Epithelial cell of esophagus (primary cell): ENCODE measurements around the gene WNT16.
"Not testable (repeated sequence)": the region's sequence is repeated elsewhere in the genome, so short reads cannot be mapped to it uniquely, and the experiment has no call there.

Experiments used
- DNase-seq: peaks from one replicate; pipeline ENCODE4 v3.0.0; 2010; ENCODE audit warnings: low read depth
- H3K4me3 ChIP-seq: 2 replicates; pipeline ENCODE4 v1.5.1; 2011; ENCODE audit warnings: mild to moderate bottlenecking, low read length, control low read depth
- CTCF ChIP-seq: IDR thresholded peaks from 2 replicates; pipeline ENCODE4 v1.5.1; 2011; ENCODE audit warnings: low read depth, mild to moderate bottlenecking, low read length, control low read depth, inconsistent platforms; ENCODE audit not compliant: insufficient read depth; ENCODE audit errors: missing control alignments

WNT16 gene

DNA sequence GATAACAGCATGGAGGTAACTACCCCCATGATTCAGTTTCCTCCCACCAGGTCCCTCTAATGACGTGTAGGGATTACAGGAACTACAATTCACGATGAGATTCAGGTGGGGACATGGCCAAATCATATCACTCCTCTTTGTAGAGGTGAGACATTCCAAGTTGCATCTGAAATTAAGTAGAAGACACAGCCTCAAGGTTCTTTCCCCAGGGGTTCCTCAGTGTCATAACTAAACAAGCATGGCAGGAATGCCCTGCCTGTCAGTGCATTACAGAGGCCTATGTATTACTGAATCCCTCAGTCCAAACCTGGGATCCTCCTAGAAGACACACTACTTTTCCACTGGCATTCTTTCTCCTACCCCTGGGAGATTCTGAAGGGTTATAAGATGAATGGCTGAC lies 42.6 kb upstream of the WNT16 start:
- DNase-seq: no peak
- no peak for TF ChIP-seq CTCF
- H3K4me3 ChIP-seq: no peak overlapping the region

DNA sequence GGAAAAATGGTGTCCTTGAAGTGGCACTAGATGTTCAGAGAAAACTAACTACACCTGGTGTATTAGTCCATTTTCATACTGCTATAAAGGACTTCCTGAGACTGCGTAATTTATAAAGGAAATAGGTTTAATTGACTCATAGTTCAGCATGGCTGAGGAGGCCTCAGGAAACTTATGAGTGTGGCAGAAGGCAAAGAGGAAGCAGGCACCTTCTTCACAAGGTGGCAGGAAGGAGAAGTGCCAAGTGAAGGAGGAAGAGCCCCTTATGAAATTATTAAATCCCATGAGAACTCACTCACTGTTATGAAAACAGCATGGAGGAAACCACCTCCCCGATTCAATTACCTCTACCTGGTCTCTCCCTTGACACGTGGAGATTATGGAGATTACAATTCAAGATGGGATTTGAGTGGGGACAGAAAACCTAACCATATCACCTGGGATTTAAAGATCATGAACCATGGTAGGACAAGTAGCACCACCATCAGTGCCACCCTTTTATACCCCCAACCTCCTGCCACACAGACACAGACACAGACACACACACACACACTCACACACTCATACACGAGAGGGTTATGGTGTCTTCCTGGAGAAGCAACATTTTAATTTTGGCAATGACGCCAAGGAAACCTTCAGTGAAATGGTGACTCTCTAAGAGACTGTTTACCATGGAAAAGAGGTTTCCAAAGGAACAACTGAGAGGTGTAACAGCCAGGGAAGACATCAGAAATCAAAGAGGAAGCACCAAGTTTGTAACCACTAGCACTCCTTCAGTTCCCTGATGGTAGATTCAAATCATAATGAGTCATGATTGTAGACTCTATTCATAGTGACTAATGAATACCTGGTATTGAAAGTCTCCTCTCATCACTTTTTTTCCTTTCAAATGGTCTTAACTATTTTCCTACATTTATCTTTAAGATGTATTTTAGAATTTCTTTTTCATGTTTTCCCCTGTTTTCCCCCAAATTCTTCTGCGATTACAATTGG lies 41.8 kb upstream of the WNT16 start:
- DNase-seq: peak; percentile 51
- TF ChIP-seq CTCF: no peak
- H3K4me3 ChIP-seq: no peak overlapping the region

DNA sequence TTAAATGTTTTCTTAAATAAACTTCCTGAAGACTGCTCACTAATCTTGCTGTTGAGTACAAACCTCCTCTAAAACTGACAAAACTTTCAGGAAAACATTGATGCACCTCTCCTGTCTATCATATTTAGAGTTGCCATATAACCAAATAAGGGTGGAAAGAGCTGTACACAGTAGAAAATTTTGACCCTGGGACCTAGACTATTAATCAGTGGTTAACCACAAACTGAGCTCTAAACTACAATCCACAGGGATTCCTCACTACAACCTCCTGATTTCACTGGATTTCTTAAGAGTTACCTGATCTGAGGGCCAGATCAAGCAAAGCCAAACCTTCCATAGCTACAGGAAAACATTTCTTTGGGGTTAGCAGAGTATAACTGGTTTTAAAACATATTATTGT lies 39.9 kb upstream of the WNT16 start:
- no peak overlapping the region for H3K4me3 ChIP-seq
- peak; percentile 44 for DNase-seq
- TF ChIP-seq CTCF: no peak

DNA sequence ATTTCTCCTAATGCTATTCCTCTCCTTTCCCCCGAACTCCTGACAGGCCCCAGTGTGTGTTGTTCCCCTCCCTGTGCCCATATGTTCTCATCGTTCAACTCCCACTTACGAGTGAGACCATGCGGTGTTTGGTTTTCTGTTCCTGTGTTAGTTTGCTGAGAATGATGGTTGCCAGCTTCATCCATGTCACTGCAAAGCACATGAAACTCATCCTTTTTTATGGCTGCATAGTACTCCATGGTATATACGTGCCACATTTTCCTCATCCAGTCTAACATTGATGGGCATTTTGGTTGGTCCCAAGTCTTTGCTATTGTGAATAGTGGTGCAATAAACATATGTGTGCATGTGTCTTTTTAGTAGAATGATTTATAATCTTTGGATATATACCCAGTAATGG lies 38.9 kb upstream of the WNT16 start:
- not testable (repeated sequence) for H3K4me3 ChIP-seq, DNase-seq

GRCh38 chr7:121294448-121294992 lies 34.3 kb upstream of the WNT16 start:
- H3K4me3 ChIP-seq: no peak overlapping the region
- TF ChIP-seq CTCF: no peak
- peak; percentile 18 for DNase-seq

GRCh38 chr7:121297843-121298242 lies 31.0 kb upstream of the WNT16 start:
- no peak for TF ChIP-seq CTCF
- DNase-seq: no peak
- no peak overlapping the region for H3K4me3 ChIP-seq

DNA sequence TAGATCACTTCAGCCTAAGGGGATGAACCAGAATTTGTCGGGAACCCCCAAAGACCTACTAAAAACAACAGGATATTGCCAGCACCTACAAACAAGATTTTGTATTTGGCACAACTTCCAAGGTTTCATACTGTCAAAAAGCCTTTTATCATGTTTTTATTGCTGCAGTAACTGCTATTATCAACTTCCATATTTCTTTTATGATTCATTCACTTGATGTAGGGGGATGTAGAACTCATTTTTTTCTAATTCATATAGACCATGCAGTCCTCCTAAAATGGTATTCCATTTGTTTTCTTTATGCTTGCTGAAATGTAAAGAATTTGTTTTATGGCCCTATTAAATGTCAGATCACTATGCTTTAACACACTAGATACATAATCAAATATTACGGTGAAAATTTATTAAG lies 30.0 kb upstream of the WNT16 start:
- no peak overlapping the region for H3K4me3 ChIP-seq
- DNase-seq: no peak
- no peak for TF ChIP-seq CTCF
